Activated naive CD4-positive, alpha-beta T cell treated with anti-CD3 and anti-CD28 coated beads, Interleukin-2, amount 50 U/mL, for 16 hours (primary cell): ENCODE results near the gene ZWILCH.
"Not testable (repeated sequence)": the region's sequence is repeated elsewhere in the genome, so short reads cannot be mapped to it uniquely, and the experiment has no call there.

Source experiments
- DNase-seq: peaks from one replicate; pipeline ENCODE4 v3.0.0-alpha.2; 2020

Gene ZWILCH

GRCh38 chr15:66489179-66489791 is 15.8 kb upstream of the ZWILCH start:
- no peak for DNase-seq

- DNase-seq, result no peak
Measured at GRCh38 chr15:66491846-66492245, 13.3 kb upstream of the ZWILCH start.

GRCh38 chr15:66494262-66494661 is 10.9 kb upstream of the ZWILCH start:
- DNase-seq, result no peak

- DNase-seq, result no peak
Measured at GRCh38 chr15:66496951-66497501, 8.1 kb upstream of the ZWILCH start.

- DNase-seq, result peak; percentile 99
Measured at GRCh38 chr15:66497502-66498455, 7.3 kb upstream of the ZWILCH start, which contains the start of gene SNAPC5. Gene SNAPC5, minus strand, starts transcription at chr15:66497762. Its CDS starts 31 bp downstream, at chr15:66497731.

GRCh38 chr15:66498501-66499386 is 6.4 kb upstream of the ZWILCH start:
- DNase-seq, result no peak

- DNase-seq, result not testable (repeated sequence)
Measured at GRCh38 chr15:66500346-66500745, 4.8 kb upstream of the ZWILCH start.

GRCh38 chr15:66502491-66502890 is 2.6 kb upstream of the ZWILCH start:
- DNase-seq, result no peak

GRCh38 chr15:66503041-66503648 is 2.0 kb upstream of the ZWILCH start:
- DNase-seq, result not testable (repeated sequence)

GRCh38 chr15:66503780-66504562 is 1.2 kb upstream of the ZWILCH start:
- DNase-seq, result no peak

- no peak for DNase-seq
Measured at GRCh38 chr15:66505430-66505811, 295 bp downstream of the ZWILCH start.

GRCh38 chr15:66505818-66506217 is 692 bp downstream of the ZWILCH start:
- no peak for DNase-seq

- DNase-seq, result no peak
Measured at GRCh38 chr15:66508293-66508883, 3.3 kb downstream of the ZWILCH start.

GRCh38 chr15:66514586-66514985 is 9.5 kb downstream of the ZWILCH start:
- DNase-seq, result no peak

GRCh38 chr15:66515901-66516322 is 10.8 kb downstream of the ZWILCH start:
- DNase-seq, result no peak

- no peak for DNase-seq
Measured at GRCh38 chr15:66523926-66524325, 18.8 kb downstream of the ZWILCH start.

GRCh38 chr15:66524838-66525237 is 19.7 kb downstream of the ZWILCH start:
- DNase-seq, result no peak

GRCh38 chr15:66535056-66535455 is 29.9 kb downstream of the ZWILCH start:
- no peak for DNase-seq

- DNase-seq, result no peak
Measured at GRCh38 chr15:66542896-66543295, 37.8 kb downstream of the ZWILCH start.

- DNase-seq, result no peak
Measured at GRCh38 chr15:66545255-66545654, 40.1 kb downstream of the ZWILCH start.

GRCh38 chr15:66555685-66556084 is 50.6 kb downstream of the ZWILCH start:
- no peak for DNase-seq
